Cardiac muscle cell (in vitro differentiated cells and primary cell): ENCODE measurements around the gene PYDC1. TPM values are rescaled to one million over a fixed set of nuclear protein-coding genes. Genes with fewer than 3 reads are reported as not detected.
A peak's percentile ranks its signal among the peaks of the same experiment; 100 is the strongest.
"Not testable (repeated sequence)": the region's sequence is repeated elsewhere in the genome, so short reads cannot be mapped to it uniquely, and the experiment has no call there.

Source experiments
- DNase-seq, 2 donors: peaks; one replicate each; pipeline versions ENCODE4 v3.0.0 to v3.0.0-alpha.2; 2010 to 2017; ENCODE audit warnings: low read depth in 1 of 2, low spot score in 1 of 2
- H3K27ac ChIP-seq: fragments of 200-600 bp; sonication (generic); 2 replicates; pipeline ENCODE4 v1.5.1; 2016
- H3K27me3 ChIP-seq: fragments of 200-600 bp; sonication (generic); 2 replicates; pipeline ENCODE4 v1.6.0; 2016; ENCODE audit warnings: control low read depth
- H3K36me3 ChIP-seq: fragments of 200-600 bp; sonication (generic); 2 replicates; pipeline ENCODE4 v1.5.1; 2016; ENCODE audit warnings: control low read depth
- H3K4me1 ChIP-seq: fragments of 200-600 bp; sonication (generic); 2 replicates; pipeline ENCODE4 v1.8.1; 2017; ENCODE audit warnings: low read depth, mild to moderate bottlenecking, mixed run types
- H3K4me3 ChIP-seq: fragments of 200-600 bp; sonication (generic); 2 replicates; pipeline ENCODE4 v1.5.1; 2016; ENCODE audit warnings: mild to moderate bottlenecking
- H3K9me3 ChIP-seq: fragments of 200-600 bp; sonication (generic); 2 replicates; pipeline ENCODE4 v1.5.1; 2017; ENCODE audit warnings: low read depth, mild to moderate bottlenecking, control low read depth
- CTCF ChIP-seq: IDR thresholded peaks from 2 replicates; pipeline ENCODE4 v1.5.1; 2012; ENCODE audit warnings: low read depth, mild to moderate bottlenecking, low read length
- polyA plus RNA-seq: library from polyadenylated mRNA; unstranded; fragments of >200 nt; fragmentation: Nextera tagmentation; extraction: Ambion mirVana; gene quantifications from 2 replicates; pipeline ENCODE4 v1.2.1, GENCODE V29; 2016
- total RNA-seq: library from RNA; depleted of rRNA; stranded (reverse); fragments of >200 nt; gene quantifications from 2 replicates; pipeline ENCODE4 v1.2.3, GENCODE V29; 2016

Gene PYDC1
- total and polyA plus RNA-seq, 2 experiments from 2014 or later = not detected

DNA sequence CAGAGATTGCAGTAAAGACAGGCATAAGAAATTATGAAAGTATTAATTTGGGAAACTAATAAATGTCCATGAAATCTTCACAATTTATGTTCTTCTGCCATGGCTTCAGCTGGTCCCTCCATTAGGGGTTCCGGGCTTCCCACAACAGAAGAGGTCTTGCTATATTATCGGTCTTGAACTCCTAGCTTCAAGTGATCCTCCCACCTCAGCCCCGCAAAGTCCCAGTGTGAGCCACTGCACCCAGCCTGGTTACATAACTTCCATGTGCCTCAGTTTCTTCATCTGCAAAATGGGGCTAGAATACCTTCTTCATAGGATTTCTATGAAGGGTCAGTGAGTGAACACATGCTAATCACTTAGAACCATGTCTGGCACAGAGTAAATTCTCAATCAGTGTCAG is 29.4 kb upstream of the PYDC1 start:
- H3K9me3 ChIP-seq = no peaks in the 10 kb centered on the region
- no peak for DNase-seq
- H3K27ac ChIP-seq = no peak overlapping the region
- H3K4me3 ChIP-seq = no peak overlapping the region
- no peaks in the 10 kb centered on the region for H3K27me3 ChIP-seq
- H3K4me1 ChIP-seq = no peaks in the 10 kb centered on the region
- TF ChIP-seq CTCF = no peak
- H3K36me3 ChIP-seq = no peaks in the 10 kb centered on the region

DNA sequence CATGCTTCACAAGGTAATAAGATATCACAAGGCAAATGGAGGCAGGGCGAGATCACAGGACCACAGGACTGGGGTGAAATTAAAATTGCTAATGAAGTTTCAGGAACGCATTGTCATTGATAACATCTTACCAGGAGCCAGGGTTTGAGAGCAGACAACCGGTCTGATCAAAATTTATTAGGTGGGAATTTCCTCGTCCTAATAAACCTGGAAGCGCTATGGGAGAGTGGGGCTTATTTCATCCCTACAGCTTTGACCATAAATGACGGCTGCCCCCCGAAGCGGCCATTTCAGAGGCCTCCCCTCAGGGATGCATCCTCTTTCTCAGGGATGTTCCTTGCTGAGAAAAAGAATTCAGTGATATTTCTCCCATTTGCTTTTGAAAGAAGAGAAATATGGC is 28.7 kb upstream of the PYDC1 start:
- H3K4me3 ChIP-seq, H3K36me3 ChIP-seq, H3K27me3 ChIP-seq, H3K9me3 ChIP-seq, DNase-seq, H3K27ac ChIP-seq, H3K4me1 ChIP-seq: not testable (repeated sequence)

- H3K4me3 ChIP-seq = no peak overlapping the region
- H3K9me3 ChIP-seq = no peaks in the 10 kb centered on the region
- H3K27ac ChIP-seq = no peak overlapping the region
- no peaks in the 10 kb centered on the region for H3K27me3 ChIP-seq
- no peaks in the 10 kb centered on the region for H3K36me3 ChIP-seq
- TF ChIP-seq CTCF = no peak
- no peaks in the 10 kb centered on the region for H3K4me1 ChIP-seq
- no peak for DNase-seq
These were observed 27.1 kb upstream of the PYDC1 start for GRCh38 chr16:31243734-31244670.

GRCh38 chr16:31242206-31242605 is 25.3 kb upstream of the PYDC1 start:
- TF ChIP-seq CTCF = no peak
- Histone ChIP-seq H3K4me1 (no peaks in the 10 kb centered on the region), H3K36me3 (no peaks in the 10 kb centered on the region)

DNA sequence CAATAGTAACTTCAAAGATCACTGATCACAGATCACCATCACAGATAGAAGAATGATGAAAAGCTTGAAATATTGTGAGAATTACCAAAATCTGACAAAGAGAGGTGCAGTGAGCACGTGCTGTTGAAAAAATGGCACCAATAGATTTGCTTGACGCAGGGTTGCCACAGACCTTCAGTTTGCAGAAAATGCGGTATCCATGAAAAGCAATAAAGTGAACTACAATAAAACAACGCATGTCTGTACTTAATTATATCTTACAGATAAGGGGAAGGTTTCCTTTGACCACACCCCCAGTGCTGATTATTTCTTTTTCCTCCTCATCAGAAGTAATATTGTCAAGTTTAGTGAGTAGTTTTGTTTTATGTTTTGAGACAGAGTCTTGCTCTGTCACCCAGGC is 21.1 kb upstream of the PYDC1 start:
- no peak for DNase-seq
- H3K27ac ChIP-seq = no peak overlapping the region
- H3K9me3 ChIP-seq = no peaks in the 10 kb centered on the region
- H3K27me3 ChIP-seq = no peaks in the 10 kb centered on the region
- H3K4me1 ChIP-seq = no peaks in the 10 kb centered on the region
- no peak for TF ChIP-seq CTCF
- no peaks in the 10 kb centered on the region for H3K36me3 ChIP-seq
- no peak overlapping the region for H3K4me3 ChIP-seq

More at GRCh38 chr16:31242206-31242605, 25.3 kb upstream of the PYDC1 start:
- Histone ChIP-seq H3K27me3 (no peaks in the 10 kb centered on the region), H3K27ac (no peak overlapping the region), H3K4me3 (no peak overlapping the region), H3K9me3 (no peaks in the 10 kb centered on the region)
- peak in 1 of 2 donors; percentile 53 for DNase-seq

- Histone ChIP-seq H3K27me3 (no peaks in the 10 kb centered on the region), H3K27ac (no peak overlapping the region), H3K36me3 (no peaks in the 10 kb centered on the region), H3K4me3 (no peak overlapping the region), H3K9me3 (no peaks in the 10 kb centered on the region), H3K4me1 (no peaks in the 10 kb centered on the region)
- TF ChIP-seq CTCF = no peak
- DNase-seq = no peak
These were observed 12.6 kb upstream of the PYDC1 start for GRCh38 chr16:31229501-31229900.
